Mucosa of descending colon (tissue), 3 donors: Measurements from ENCODE around the gene CERS5. TPM values are rescaled to one million over a fixed set of nuclear protein-coding genes. Genes with fewer than 3 reads are reported as not detected.

ENCODE experiments used
- ATAC-seq: fragments of 200-7000 bp; cut with Tn5 transposase; one replicate; pipeline ENCODE4 v1.9.1; 2020; ENCODE audit warnings: mild to moderate bottlenecking, moderate library complexity
- DNase-seq, 3 donors: peaks; one replicate each; pipeline ENCODE4 v3.0.0-alpha.2; 2020
- H3K36me3 ChIP-seq: fragments of 200-600 bp; one replicate; pipeline ENCODE4 v1.8.0; 2021; ENCODE audit warnings: low read depth, mild to moderate bottlenecking
- H3K4me1 ChIP-seq: fragments of 200-600 bp; one replicate; pipeline ENCODE4 v1.8.0; 2021; ENCODE audit warnings: low read depth, mild to moderate bottlenecking
- H3K4me3 ChIP-seq: fragments of 200-600 bp; one replicate; pipeline ENCODE4 v1.8.0; 2021; ENCODE audit warnings: mild to moderate bottlenecking
- H3K9me3 ChIP-seq: fragments of 200-600 bp; one replicate; pipeline ENCODE4 v1.8.0; 2021; ENCODE audit warnings: mild to moderate bottlenecking
- CTCF ChIP-seq: fragments of 200-600 bp; IDR thresholded peaks from one replicate; pipeline ENCODE4 v1.8.0; 2022; ENCODE audit warnings: antibody characterized with exemption, mild to moderate bottlenecking
- intact Hi-C, 2 donors: fragments of 100-400 bp; cut with DNase I in 1 of 2; cut with micrococcal nuclease in 1 of 2; formaldehyde crosslinking; loops; one replicate each; pipeline versions ENCODE4 v1.11.0 to v1.11.1; 2022; cut with DNase I, micrococcal nuclease
- total RNA-seq, 3 donors: library from RNA; stranded (reverse); fragmentation: NEBNext Ultra II Directional in 2 of 3; extraction: Animal tissue kit (Norgen Biotek cat#: 25700) in 2 of 3; gene quantifications; one replicate each; pipeline versions ENCODE4 v1.2.1 to v1.2.4, GENCODE V29; 2021 to 2023
- donor health status: DM: no; HTN: no; CAD: no; lungs with moderate emphysema.
- donor health status: DM: no; HTN: no; CAD: no.
- donor health status: DM: no; HTN: yes; CAD: no.

CERS5 gene
- total RNA-seq, 3 donors from 2014 or later = 21.0 to 26.2 (median 23.0) TPM

DNA sequence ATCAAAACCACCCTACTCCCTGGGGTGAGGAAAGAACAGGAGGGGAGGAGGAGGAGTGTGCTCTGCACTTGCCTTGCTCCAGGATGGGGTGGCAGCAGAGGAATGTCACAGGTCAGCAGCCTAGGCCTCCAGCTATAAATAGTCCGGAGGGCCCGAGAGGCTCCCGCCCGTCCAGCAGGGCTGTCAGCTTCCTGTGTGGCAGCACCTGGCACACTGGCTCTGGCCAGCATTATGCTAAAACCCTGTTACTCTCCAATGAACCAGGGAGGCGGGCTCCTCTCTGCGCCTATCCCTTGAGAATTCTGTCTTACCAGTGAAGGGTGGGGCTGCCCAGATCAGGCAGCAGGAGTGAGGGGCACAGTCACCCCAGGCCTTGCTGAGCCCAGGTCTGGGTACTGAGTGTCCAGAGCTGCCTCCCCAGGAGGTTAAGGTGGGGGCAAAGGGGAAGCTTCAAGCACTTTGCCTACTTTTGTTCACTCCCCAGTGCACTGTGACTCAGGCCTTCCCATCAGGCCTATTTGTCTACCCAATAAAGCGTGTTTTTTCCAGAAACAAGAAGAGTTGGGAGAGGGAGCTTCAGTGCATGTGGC lies 56.3 kb downstream of the CERS5 start:
- TF ChIP-seq CTCF = no peak
- H3K4me3 ChIP-seq = no peak overlapping the region
- DNase-seq (peak; percentile 73 to 86 (median 79)), ATAC-seq (peak; percentile 46)
- H3K9me3 ChIP-seq = no peaks in the 10 kb centered on the region
- H3K4me1 ChIP-seq = peaks cover 50% of the 10 kb centered on the region
- intact Hi-C loops = no loop called here
- peaks cover 4% of the 10 kb centered on the region for H3K36me3 ChIP-seq

- intact Hi-C loops = no loop called here
- peak; percentile 77 to 82 (median 81) for DNase-seq
- Histone ChIP-seq H3K36me3 (peaks cover 4% of the 10 kb centered on the region), H3K9me3 (no peaks in the 10 kb centered on the region), H3K4me1 (peaks cover 50% of the 10 kb centered on the region), H3K4me3 (no peak overlapping the region)
- TF ChIP-seq CTCF = no peak
- ATAC-seq = peak; percentile 53
Observed at GRCh38 chr12:50110127-50110761, 56.9 kb downstream of the CERS5 start.

- peaks cover 49% of the 10 kb centered on the region for H3K4me1 ChIP-seq
- H3K36me3 ChIP-seq = peaks cover 4% of the 10 kb centered on the region
- intact Hi-C loops = no loop called here
- no peak overlapping the region for H3K4me3 ChIP-seq
- ATAC-seq (no peak), DNase-seq (no peak)
- no peak for TF ChIP-seq CTCF
- H3K9me3 ChIP-seq = no peaks in the 10 kb centered on the region
Observed at GRCh38 chr12:50109319-50109718, 57.9 kb downstream of the CERS5 start.

DNA sequence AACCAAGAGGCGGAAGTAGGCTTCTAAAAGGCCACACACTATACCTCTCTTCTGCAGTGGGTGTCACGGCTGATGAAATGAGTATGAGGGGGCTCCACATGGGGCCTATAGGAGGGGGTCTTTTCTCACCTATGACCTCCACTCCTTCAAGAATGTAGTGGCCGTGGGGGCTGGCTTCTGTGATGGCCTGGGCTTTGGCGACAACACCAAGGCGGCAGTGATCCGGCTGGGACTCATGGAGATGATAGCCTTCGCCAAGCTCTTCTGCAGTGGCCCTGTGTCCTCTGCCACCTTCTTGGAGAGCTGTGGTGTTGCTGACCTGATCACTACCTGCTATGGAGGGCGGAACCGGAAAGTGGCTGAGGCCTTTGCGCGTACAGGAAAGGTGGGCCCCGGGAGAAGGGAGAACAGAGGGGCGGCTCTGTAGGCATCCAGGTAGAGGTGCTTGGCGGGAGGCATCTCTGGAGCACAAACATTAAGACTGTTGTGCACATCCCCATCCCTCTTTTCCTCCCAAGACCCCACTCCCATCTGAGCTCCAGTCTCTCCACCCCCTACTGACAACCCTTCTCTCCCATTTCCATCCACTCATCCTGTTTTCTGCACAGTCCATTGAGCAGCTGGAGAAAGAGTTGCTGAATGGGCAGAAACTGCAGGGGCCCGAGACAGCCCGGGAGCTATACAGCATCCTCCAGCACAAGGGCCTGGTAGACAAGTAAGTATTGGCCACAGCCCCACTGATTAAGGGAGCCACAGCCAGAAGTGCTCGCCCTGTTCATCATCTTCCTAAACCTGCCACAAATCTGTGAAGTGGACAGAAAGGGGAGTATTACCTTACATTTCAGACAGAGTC lies 59.5 kb downstream of the CERS5 start:
- intact Hi-C loops = no loop called here

GRCh38 chr12:50106907-50107306 lies 60.3 kb downstream of the CERS5 start:
- TF ChIP-seq CTCF = no peak
- Histone ChIP-seq H3K4me3 (no peak overlapping the region), H3K36me3 (peaks cover 4% of the 10 kb centered on the region), H3K9me3 (no peaks in the 10 kb centered on the region), H3K4me1 (peaks cover 42% of the 10 kb centered on the region)
- ATAC-seq = no peak
- intact Hi-C loops = no loop called here
- no peak for DNase-seq

More for the DNA sequence above, 59.5 kb downstream of the CERS5 start:
- Histone ChIP-seq H3K9me3 (no peaks in the 10 kb centered on the region), H3K36me3 (peaks cover 4% of the 10 kb centered on the region), H3K4me3 (no peak overlapping the region), H3K4me1 (peaks cover 42% of the 10 kb centered on the region)
- no peak for DNase-seq
- no peak for TF ChIP-seq CTCF
- ATAC-seq = no peak
